HG03159 (cell line): ENCODE data around the gene USH2A.
"Not testable (repeated sequence)": the region's sequence is repeated elsewhere in the genome, so short reads cannot be mapped to it uniquely, and the experiment has no call there.

Source experiments
- ATAC-seq: cut with Tn5 transposase; IDR thresholded peaks from one replicate; pipeline ENCODE4 v1.9.1; 2021; ENCODE audit warnings: mild to moderate bottlenecking, moderate library complexity; ENCODE audit not compliant: unreplicated experiment

Gene USH2A

GRCh38 chr1:216201946-216202345 lies 221.3 kb downstream of the USH2A start:
- ATAC-seq, result no peak

- no peak for ATAC-seq
These were observed 222.3 kb downstream of the USH2A start for GRCh38 chr1:216200941-216201340.

GRCh38 chr1:216194721-216195120 lies 228.5 kb downstream of the USH2A start:
- ATAC-seq, result no peak

- no peak for ATAC-seq
These were observed 229.3 kb downstream of the USH2A start for GRCh38 chr1:216193839-216194443.

GRCh38 chr1:216190438-216190837 lies 232.8 kb downstream of the USH2A start:
- ATAC-seq, result no peak

- no peak for ATAC-seq
These were observed 236.4 kb downstream of the USH2A start for GRCh38 chr1:216186816-216187215.

- no peak for ATAC-seq
These were observed 237.1 kb downstream of the USH2A start for GRCh38 chr1:216186141-216186540.

- no peak for ATAC-seq
These were observed 239.0 kb downstream of the USH2A start for GRCh38 chr1:216184126-216184680.

- no peak for ATAC-seq
These were observed 239.8 kb downstream of the USH2A start for GRCh38 chr1:216183454-216183853.

- no peak for ATAC-seq
These were observed 240.2 kb downstream of the USH2A start for GRCh38 chr1:216183007-216183406.

GRCh38 chr1:216181590-216181989 lies 241.7 kb downstream of the USH2A start:
- no peak for ATAC-seq

GRCh38 chr1:216178281-216178680 lies 245.0 kb downstream of the USH2A start:
- no peak for ATAC-seq

- no peak for ATAC-seq
These were observed 246.3 kb downstream of the USH2A start for GRCh38 chr1:216176970-216177369.

- ATAC-seq, result no peak
These were observed 247.5 kb downstream of the USH2A start for GRCh38 chr1:216175714-216176113.

GRCh38 chr1:216173376-216173995 lies 249.8 kb downstream of the USH2A start:
- ATAC-seq, result no peak

GRCh38 chr1:216169351-216169750 lies 253.9 kb downstream of the USH2A start:
- ATAC-seq, result no peak

- ATAC-seq, result no peak
These were observed 254.7 kb downstream of the USH2A start for GRCh38 chr1:216168546-216168945.

- ATAC-seq, result no peak
These were observed 269.2 kb downstream of the USH2A start for GRCh38 chr1:216154063-216154462.

- ATAC-seq, result no peak
These were observed 270.1 kb downstream of the USH2A start for GRCh38 chr1:216153130-216153529.

- ATAC-seq, result not testable (repeated sequence)
These were observed 277.7 kb downstream of the USH2A start for GRCh38 chr1:216145451-216146018.

- ATAC-seq, result no peak
These were observed 278.4 kb downstream of the USH2A start for GRCh38 chr1:216144661-216145450.
